ENCODE data around the gene GGTLC2.
"Not testable (repeated sequence)": the region's sequence is repeated elsewhere in the genome, so short reads cannot be mapped to it uniquely, and the experiment has no call there.

Gene GGTLC2

DNA sequence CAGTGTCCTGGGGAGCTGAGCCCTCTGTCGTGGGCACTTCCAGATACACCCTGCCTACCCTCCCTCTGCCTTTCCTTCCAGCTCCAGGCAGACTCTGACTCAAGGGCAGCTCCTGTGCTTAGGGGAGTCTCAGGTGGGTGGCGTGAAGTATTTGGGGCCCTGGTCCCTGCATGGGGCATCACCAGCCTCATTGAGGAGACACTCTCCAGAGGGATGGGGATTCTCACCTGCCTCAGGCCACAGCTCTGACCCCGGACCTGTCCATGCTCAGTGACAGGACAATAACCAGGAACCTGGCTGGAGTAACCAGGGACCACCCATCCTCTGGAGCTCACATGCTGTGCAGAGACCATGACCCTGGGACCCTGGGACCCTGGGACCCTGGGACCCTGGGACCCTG, 41.2 kb downstream of the GGTLC2 start:
- H3K27ac ChIP-seq (ENCODE audit: low read length): no peak overlapping the region
- no peak overlapping the region for H2AFZ ChIP-seq (ENCODE audit: low read depth, low read length)
- H4K20me1 ChIP-seq (ENCODE audit: insufficient read depth, low read length): no peaks in the 10 kb centered on the region
- 0 out of 2 replicates have a peak, but pooled peaks cover 2% of the 10 kb centered on the region for H3K4me1 ChIP-seq (ENCODE audit: insufficient read depth, low read length)
- no peaks in the 10 kb centered on the region for H3K27me3 ChIP-seq (ENCODE audit: insufficient read depth, low read length, poor library complexity)
- ATAC-seq (ENCODE audit: insufficient read depth, low read depth): no peak
- DNase-seq: no peak
- H3K9ac ChIP-seq (ENCODE audit: low read depth, low read length): no peak overlapping the region
- no peak overlapping the region for H3K4me2 ChIP-seq (ENCODE audit: insufficient read depth, low read length)
- no peak overlapping the region for H3K4me3 ChIP-seq (ENCODE audit: low read depth in 1 of 2, low read length in 2 of 2)
- TF ChIP-seq EZH2 (IDR thresholded peaks at IDR 0.05; ENCODE audit: borderline replicate concordance, low read depth, low read length, severe bottlenecking): no peak
- TF ChIP-seq, protein P1, sequence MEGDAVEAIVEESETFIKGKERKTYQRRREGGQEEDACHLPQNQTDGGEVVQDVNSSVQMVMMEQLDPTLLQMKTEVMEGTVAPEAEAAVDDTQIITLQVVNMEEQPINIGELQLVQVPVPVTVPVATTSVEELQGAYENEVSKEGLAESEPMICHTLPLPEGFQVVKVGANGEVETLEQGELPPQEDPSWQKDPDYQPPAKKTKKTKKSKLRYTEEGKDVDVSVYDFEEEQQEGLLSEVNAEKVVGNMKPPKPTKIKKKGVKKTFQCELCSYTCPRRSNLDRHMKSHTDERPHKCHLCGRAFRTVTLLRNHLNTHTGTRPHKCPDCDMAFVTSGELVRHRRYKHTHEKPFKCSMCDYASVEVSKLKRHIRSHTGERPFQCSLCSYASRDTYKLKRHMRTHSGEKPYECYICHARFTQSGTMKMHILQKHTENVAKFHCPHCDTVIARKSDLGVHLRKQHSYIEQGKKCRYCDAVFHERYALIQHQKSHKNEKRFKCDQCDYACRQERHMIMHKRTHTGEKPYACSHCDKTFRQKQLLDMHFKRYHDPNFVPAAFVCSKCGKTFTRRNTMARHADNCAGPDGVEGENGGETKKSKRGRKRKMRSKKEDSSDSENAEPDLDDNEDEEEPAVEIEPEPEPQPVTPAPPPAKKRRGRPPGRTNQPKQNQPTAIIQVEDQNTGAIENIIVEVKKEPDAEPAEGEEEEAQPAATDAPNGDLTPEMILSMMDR (IDR thresholded peaks at IDR 0.05; ENCODE audit: borderline replicate concordance, extremely low read depth, low read length, poor library complexity, severe bottlenecking): no peak
- no peaks in the 10 kb centered on the region for H3K9me3 ChIP-seq (ENCODE audit: insufficient read depth, low read length, severe bottlenecking)
- H3K36me3 ChIP-seq (ENCODE audit: insufficient read depth, low read length): no peaks in the 10 kb centered on the region
- H3K79me2 ChIP-seq (ENCODE audit: insufficient read depth, low read length): no peaks in the 10 kb centered on the region

GRCh38 chr22:22686202-22687115, 42.0 kb downstream of the GGTLC2 start:
- H2AFZ ChIP-seq (ENCODE audit: low read depth, low read length); H3K27ac ChIP-seq (ENCODE audit: low read length); H4K20me1 ChIP-seq (ENCODE audit: insufficient read depth, low read length); H3K4me1 ChIP-seq (ENCODE audit: insufficient read depth, low read length); H3K79me2 ChIP-seq (ENCODE audit: insufficient read depth, low read length); H3K4me3 ChIP-seq (ENCODE audit: low read depth in 1 of 2, low read length in 2 of 2); H3K9ac ChIP-seq (ENCODE audit: low read depth, low read length); H3K36me3 ChIP-seq (ENCODE audit: insufficient read depth, low read length); H3K9me3 ChIP-seq (ENCODE audit: insufficient read depth, low read length, severe bottlenecking); H3K4me2 ChIP-seq (ENCODE audit: insufficient read depth, low read length); H3K27me3 ChIP-seq (ENCODE audit: insufficient read depth, low read length, poor library complexity): not testable (repeated sequence)
- DNase-seq (peak; percentile 20), ATAC-seq (ENCODE audit: insufficient read depth, low read depth) (peak; percentile 41; the same call in 1 of the 3 replicates)

DNA sequence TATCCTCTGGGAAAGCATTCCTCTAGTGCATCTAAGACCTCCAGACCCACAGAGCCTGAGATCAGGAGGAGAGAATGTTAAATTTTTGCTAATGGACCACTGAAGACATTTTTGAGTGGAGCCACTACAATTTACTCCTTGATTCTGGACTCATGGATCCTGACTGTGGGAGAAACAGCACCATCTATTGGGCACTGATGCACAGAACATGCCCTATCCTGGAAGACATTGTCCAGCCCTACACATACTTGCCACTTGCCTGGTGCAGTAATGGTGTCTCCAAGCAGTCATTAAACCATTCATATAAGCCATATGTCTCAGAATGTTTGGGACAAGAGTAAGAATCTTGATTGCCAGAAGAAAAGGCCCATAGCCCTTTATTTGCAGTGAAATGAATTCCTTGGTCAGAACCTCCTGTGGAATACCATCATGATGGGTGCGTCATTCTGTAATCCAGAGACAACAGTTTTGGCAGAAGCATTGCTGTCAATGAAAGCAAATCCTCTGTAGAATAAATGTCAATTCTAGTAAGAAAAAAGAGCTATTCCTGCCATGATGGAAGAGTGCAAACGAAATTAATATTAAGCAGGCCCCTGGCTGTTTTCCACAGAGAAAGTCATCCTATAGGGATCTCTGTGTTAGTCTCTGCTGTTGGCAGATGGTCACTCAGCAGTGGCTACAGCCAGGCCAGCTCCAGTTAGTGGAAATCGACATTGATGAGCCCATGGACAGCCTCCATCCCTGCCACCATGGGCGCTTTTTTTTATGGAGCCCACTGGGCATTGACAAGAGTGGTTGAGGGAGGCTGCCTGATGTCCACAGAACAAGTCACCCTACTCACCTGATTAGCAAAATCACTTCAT, 43.5 kb downstream of the GGTLC2 start:
- H3K4me1 ChIP-seq (ENCODE audit: insufficient read depth, low read length): 0 out of 2 replicates have a peak, but pooled peaks cover 2% of the 10 kb centered on the region
- no peaks in the 10 kb centered on the region for H4K20me1 ChIP-seq (ENCODE audit: insufficient read depth, low read length)
- no peak overlapping the region for H3K9ac ChIP-seq (ENCODE audit: low read depth, low read length)
- DNase-seq (peak; percentile 66), ATAC-seq (ENCODE audit: insufficient read depth, low read depth) (peak; percentile 93)
- H3K79me2 ChIP-seq (ENCODE audit: insufficient read depth, low read length): no peaks in the 10 kb centered on the region
- H3K27me3 ChIP-seq (ENCODE audit: insufficient read depth, low read length, poor library complexity): no peaks in the 10 kb centered on the region
- no peaks in the 10 kb centered on the region for H3K9me3 ChIP-seq (ENCODE audit: insufficient read depth, low read length, severe bottlenecking)
- H3K36me3 ChIP-seq (ENCODE audit: insufficient read depth, low read length): no peaks in the 10 kb centered on the region
- H3K27ac ChIP-seq (ENCODE audit: low read length): no peak overlapping the region
- no peak overlapping the region for H2AFZ ChIP-seq (ENCODE audit: low read depth, low read length)
- H3K4me2 ChIP-seq (ENCODE audit: insufficient read depth, low read length): no peak overlapping the region
- H3K4me3 ChIP-seq (ENCODE audit: low read depth in 1 of 2, low read length in 2 of 2): no peak overlapping the region
- no peak for TF ChIP-seq EZH2 (IDR thresholded peaks at IDR 0.05; ENCODE audit: borderline replicate concordance, low read depth, low read length, severe bottlenecking)
- TF ChIP-seq, protein P1 (IDR thresholded peaks at IDR 0.05; ENCODE audit: borderline replicate concordance, extremely low read depth, low read length, poor library complexity, severe bottlenecking): peak; percentile 93

Measured in DND-41 (cell line).